Activated CD8-positive, alpha-beta memory T cell treated with anti-CD3 and anti-CD28 coated beads, Interleukin-2, amount 10 ng/mL, durations not matched to agents 7 days and 5 days (primary cell): ENCODE measurements around the gene POLR1D. TPM values are rescaled to one million over a fixed set of nuclear protein-coding genes. Genes with fewer than 3 reads are reported as not detected.

Source experiments
- ATAC-seq: fragments of 150-1000 bp; cut with Tn5 transposase; one replicate; pipeline ENCODE4 v1.10.0; 2021; ENCODE audit warnings: moderate library complexity
- CTCF ChIA-PET: fragments of 350-600 bp; sonication (Branson Sonifier 250); formaldehyde crosslinking; loops from one replicate; lab custom pipeline; 2021; ENCODE audit warnings: antibody characterized with exemption; lab: Charles Lee
- DNase-seq: peaks from one replicate; pipeline ENCODE4 v3.0.0-alpha.2; 2020
- H3K27ac Mint-ChIP-seq: one replicate; pipeline ENCODE4 v1.8.0; 2021; ENCODE audit warnings: mild to moderate bottlenecking, mixed read lengths
- H3K27me3 Mint-ChIP-seq: one replicate; pipeline ENCODE4 v1.8.0; 2021; ENCODE audit warnings: mixed read lengths
- H3K36me3 Mint-ChIP-seq: one replicate; pipeline ENCODE4 v1.8.0; 2021; ENCODE audit warnings: mild to moderate bottlenecking, mixed read lengths
- H3K4me1 Mint-ChIP-seq: one replicate; pipeline ENCODE4 v1.8.0; 2021; ENCODE audit warnings: mixed read lengths
- H3K4me3 Mint-ChIP-seq: one replicate; pipeline ENCODE4 v1.8.0; 2021; ENCODE audit warnings: mild to moderate bottlenecking, moderate library complexity, mixed read lengths
- H3K9me3 Mint-ChIP-seq: one replicate; pipeline ENCODE4 v1.8.0; 2022; ENCODE audit warnings: low read depth, mixed read lengths
- total RNA-seq, 2 experiments: library from RNA; stranded (reverse); gene quantifications; one replicate each; pipeline ENCODE4 v1.2.3, GENCODE V29; 2021

POLR1D gene
- total RNA-seq, 2 experiments from 2014 or later, result 99.7 to 108 TPM

DNA sequence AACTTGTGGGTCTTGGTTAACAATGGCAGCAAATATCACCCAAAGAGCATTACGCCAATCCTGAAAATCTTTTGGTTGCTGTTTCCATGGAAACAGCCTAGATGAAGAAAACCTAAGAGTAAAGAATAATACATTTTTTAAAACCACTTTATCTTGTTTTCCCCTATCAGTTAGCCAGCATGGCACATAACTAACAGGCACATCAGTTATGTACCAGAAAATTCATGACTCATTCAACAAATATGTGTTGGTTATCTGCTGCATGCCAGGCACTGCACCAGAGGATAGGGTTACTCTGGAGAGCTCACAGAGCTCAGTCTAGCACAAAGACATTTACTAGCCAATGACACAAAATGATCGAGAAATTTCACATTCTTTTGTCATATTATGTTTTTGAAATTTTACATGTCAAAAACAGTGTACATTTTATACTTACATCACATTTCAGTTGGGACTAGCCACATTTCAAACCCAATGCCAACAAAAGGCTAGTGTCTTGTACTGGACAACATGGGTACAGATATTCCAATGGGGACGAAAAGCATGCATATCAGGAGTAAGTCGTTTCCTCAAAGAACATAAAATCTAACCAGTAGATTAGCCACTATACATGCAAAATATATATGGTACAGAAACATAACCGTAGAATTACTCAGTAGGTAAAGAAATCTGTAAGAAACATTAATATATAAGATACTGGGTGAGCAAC is 21.7 kb upstream of the POLR1D start:
- Mint-ChIP-seq H3K27ac (no peak overlapping the region), H3K9me3 (no peaks in the 10 kb centered on the region), H3K36me3 (no peaks in the 10 kb centered on the region), H3K4me1 (no peaks in the 10 kb centered on the region), H3K27me3 (no peaks in the 10 kb centered on the region), H3K4me3 (no peak overlapping the region)
- DNase-seq (no peak), ATAC-seq (no peak)
- CTCF ChIA-PET, result no interaction called here

DNA sequence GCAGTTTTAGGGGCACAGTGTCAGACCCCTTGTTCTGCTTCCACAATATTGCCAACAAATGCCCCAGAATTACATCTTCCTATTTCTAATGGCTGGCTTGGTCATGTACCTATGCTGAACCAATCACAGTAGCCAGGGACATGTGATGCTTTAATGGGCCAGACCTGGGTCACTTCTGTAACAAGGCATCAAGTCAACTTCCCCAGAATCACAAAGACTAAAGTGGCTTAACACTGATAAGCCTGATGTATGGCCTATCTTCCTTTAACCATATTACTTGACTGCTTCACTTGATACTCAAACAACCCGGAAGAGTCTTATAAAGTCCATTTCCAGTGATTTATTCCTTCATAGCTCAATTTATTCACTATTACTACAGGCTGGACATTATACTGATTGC is 21.0 kb upstream of the POLR1D start:
- no peaks in the 10 kb centered on the region for H3K4me1 Mint-ChIP-seq
- no peak overlapping the region for H3K27ac Mint-ChIP-seq
- no peak for ATAC-seq
- no peak overlapping the region for H3K4me3 Mint-ChIP-seq
- no peak for DNase-seq
- H3K27me3 Mint-ChIP-seq, result no peaks in the 10 kb centered on the region
- H3K9me3 Mint-ChIP-seq, result no peaks in the 10 kb centered on the region
- no peaks in the 10 kb centered on the region for H3K36me3 Mint-ChIP-seq
- CTCF ChIA-PET, result no interaction called here

DNA sequence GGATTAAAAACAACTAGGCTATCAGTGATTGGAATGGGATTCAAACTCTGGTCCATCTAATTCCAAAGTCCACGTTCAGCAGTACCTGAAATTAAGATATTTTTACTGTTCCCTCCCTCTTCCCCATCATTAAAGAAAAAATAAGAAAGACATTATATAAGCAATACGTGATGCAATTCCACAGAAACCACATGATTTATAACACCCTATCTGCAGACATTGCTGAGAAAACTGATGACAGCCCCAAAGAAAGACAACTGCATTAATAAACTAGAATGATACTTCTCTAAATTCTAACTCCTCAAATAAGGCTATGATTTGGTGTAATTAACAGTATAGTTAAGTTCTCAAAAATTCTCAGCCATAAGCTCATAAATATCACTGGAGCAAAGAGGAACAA is 20.5 kb upstream of the POLR1D start:
- Mint-ChIP-seq H3K36me3 (no peaks in the 10 kb centered on the region), H3K4me1 (no peaks in the 10 kb centered on the region), H3K27me3 (no peaks in the 10 kb centered on the region), H3K27ac (no peak overlapping the region), H3K4me3 (no peak overlapping the region), H3K9me3 (no peaks in the 10 kb centered on the region)
- ATAC-seq (no peak), DNase-seq (no peak)
- CTCF ChIA-PET, result no interaction called here

DNA sequence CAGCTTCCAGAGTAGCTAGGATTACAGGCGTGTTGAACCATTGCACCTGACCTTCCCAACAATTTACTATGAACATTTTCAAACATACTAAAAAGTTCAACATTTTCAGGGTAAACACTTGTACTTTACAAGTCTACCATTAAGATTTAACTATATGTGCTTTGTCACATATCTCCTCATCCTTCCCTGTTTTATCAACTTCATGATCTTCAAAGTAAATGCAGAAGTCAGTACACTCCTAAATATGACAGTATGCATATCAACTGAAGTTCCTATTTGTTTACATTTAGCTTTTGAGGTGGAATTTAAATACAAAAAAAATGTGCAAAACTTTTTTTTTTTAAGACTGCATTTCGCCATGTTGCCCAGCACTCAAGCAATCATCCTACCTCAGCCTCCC is 19.9 kb upstream of the POLR1D start:
- no peak for ATAC-seq
- Mint-ChIP-seq H3K36me3 (no peaks in the 10 kb centered on the region), H3K4me3 (no peak overlapping the region), H3K27ac (no peak overlapping the region), H3K4me1 (peaks cover 2% of the 10 kb centered on the region), H3K9me3 (no peaks in the 10 kb centered on the region), H3K27me3 (no peaks in the 10 kb centered on the region)
- CTCF ChIA-PET, result interaction anchor here (0.9 kb wide), 1 partner anchor 73 kb away, joined by 3 read pairs; no protein-coding TSS in a partner anchor
- DNase-seq, result no peak

DNA sequence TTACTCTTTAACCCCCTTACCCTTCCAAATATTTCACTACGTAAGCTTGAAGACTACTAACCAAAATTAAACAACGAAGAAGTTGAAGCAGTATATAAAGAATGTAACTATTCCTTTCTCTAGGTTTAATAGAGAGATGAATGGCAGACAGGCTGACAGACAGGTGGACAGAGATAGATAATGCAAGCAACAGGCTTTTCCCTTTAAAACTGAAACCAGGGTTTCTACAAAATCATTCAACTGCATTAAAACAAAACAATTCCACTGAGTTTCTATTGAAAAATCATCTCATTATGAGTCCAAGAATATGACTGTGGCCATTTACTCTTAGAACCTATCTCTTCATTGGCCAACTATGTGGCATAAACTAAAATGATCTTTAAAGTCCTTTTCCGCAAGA is 16.6 kb upstream of the POLR1D start:
- Mint-ChIP-seq H3K9me3 (no peaks in the 10 kb centered on the region), H3K36me3 (no peaks in the 10 kb centered on the region), H3K27me3 (no peaks in the 10 kb centered on the region), H3K27ac (no peak overlapping the region), H3K4me1 (peaks cover 8% of the 10 kb centered on the region), H3K4me3 (no peak overlapping the region)
- CTCF ChIA-PET, result no interaction called here
- DNase-seq (no peak), ATAC-seq (no peak)

DNA sequence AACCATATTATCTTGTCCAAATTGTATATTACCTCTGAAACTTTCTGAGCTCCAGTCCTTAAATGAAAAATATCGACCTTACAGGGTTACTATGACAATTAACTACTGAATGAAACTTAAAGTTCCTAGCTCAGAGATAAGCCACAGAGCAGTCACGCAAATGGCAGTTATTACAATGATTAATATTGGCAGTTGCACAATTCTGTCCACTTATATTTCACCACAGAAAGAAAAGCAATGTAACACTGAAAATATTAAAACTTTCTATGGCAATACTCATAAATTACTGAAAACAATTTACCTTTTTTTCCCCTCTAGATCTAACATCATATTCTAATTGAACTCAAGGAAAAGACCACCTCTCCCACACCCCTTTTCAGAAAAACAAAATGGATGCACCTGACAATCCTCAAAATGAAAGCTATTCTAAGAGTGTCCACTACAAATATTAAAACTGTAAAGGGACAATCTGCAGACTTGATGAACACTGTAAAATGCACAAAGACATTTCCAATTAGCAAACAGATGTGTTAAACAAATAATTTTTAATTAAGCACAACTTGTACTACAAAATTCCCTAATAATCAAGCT is 16.0 kb upstream of the POLR1D start:
- H3K4me1 Mint-ChIP-seq, result peaks cover 8% of the 10 kb centered on the region
- no peak overlapping the region for H3K4me3 Mint-ChIP-seq
- DNase-seq, result no peak
- CTCF ChIA-PET, result no interaction called here
- no peaks in the 10 kb centered on the region for H3K27me3 Mint-ChIP-seq
- H3K9me3 Mint-ChIP-seq, result no peaks in the 10 kb centered on the region
- H3K36me3 Mint-ChIP-seq, result peaks cover 1% of the 10 kb centered on the region
- no peak for ATAC-seq
- H3K27ac Mint-ChIP-seq, result no peak overlapping the region

DNA sequence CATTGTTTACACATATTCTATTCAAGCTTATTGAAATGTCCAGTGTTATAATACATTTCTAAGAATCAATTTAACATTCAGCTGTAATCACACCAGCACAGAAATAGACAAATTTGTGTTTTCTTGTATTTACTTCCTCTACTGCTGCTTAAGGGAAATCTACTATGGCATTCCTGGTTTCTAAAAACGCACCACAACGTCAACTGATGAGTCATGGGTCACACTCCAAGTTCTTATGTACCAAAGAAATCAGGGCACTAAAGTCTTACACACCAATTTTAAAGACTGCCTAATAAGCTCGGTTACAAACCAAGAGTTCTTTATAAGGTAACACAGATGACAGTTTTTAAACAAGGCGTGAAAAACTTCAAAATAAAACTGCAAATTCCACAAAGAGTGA is 14.6 kb upstream of the POLR1D start:
- Mint-ChIP-seq H3K9me3 (no peaks in the 10 kb centered on the region), H3K4me3 (no peak overlapping the region), H3K4me1 (peaks cover 10% of the 10 kb centered on the region), H3K27me3 (no peaks in the 10 kb centered on the region), H3K36me3 (peaks cover 2% of the 10 kb centered on the region), H3K27ac (no peak overlapping the region)
- DNase-seq, result no peak
- CTCF ChIA-PET, result no interaction called here
- ATAC-seq, result no peak

DNA sequence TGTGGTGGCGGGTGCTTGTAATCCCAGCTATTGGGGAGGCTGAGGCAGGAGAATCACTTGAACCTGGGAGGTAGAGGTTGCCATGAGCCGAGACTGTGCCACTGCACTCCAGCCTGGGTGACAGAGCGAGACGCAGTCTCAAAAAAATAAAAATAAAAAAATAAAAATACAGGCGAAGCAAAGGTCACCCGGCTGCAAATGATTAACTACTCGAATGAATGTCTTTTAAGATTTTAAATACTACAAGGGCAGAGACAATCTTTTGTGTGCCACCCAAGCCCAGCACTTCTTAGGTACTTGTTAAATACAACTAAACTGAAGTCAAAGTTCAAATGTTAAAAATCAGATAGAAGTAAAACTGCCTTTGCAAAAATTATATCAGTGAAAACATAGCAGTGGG is 8.1 kb upstream of the POLR1D start:
- Mint-ChIP-seq H3K27ac (no peak overlapping the region), H3K27me3 (no peaks in the 10 kb centered on the region), H3K4me1 (peaks cover 11% of the 10 kb centered on the region), H3K9me3 (peaks cover 2% of the 10 kb centered on the region), H3K36me3 (peaks cover 15% of the 10 kb centered on the region), H3K4me3 (no peak overlapping the region)
- CTCF ChIA-PET, result no interaction called here
- ATAC-seq, result no peak
- no peak for DNase-seq

DNA sequence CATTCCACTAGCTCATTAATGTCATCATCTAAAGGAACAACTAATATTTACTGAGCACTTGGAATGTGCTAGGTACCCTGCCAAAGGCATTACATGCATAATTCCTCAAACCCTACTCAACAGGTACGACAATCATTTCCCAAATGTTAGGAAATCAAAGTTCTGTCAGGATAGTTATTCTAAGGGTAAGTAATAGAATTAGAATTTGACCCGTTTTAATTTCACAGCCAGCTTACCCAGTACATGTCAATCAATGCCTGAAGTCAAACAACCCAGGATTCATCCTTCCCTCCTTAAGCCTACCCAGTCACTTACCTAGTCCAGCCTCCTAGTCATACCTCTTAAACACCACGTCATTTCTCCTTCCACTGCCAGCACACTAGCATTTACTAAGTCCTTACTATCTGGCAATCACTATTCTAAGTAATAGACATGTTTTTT is 3.8 kb upstream of the POLR1D start:
- ATAC-seq, result no peak
- Mint-ChIP-seq H3K36me3 (peaks cover 15% of the 10 kb centered on the region), H3K4me3 (no peak overlapping the region), H3K27ac (no peak overlapping the region), H3K27me3 (no peaks in the 10 kb centered on the region), H3K4me1 (peaks cover 26% of the 10 kb centered on the region), H3K9me3 (peaks cover 2% of the 10 kb centered on the region)
- CTCF ChIA-PET, result no interaction called here
- no peak for DNase-seq

DNA sequence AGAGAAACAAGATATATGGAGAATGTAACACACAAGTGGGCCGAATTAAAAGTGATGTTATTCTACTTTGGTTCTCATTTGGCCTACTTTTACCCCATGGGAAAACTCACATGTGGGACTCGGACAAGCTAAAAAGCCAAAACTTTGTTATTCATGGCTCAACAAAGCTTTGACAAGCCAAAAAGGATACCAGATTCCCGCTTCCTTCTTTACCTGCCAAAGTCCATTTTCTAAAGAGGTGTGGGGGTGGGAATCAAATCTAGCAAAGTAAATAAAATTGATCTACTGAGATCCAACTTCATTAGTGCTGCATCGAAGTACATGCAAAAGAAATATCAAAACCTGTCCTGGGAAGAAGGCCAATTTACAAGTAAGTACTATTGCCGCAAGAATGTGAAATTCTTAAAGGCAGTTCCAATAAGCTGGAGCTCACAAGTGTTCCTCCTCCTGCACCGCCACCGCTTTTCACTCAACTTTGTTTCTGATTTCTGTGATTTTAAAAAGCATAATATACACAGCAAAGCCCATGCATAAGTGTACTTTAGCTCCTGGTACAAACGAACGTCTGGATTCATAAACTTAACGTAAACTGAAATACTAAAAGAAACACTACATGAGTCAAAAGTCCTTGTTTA is 2.5 kb upstream of the POLR1D start:
- Mint-ChIP-seq H3K4me1 (peaks cover 39% of the 10 kb centered on the region), H3K9me3 (peaks cover 2% of the 10 kb centered on the region), H3K27ac (peak overlapping the region; percentile 84), H3K4me3 (peak overlapping the region; percentile 91), H3K36me3 (peaks cover 24% of the 10 kb centered on the region), H3K27me3 (no peaks in the 10 kb centered on the region)
- DNase-seq, result no peak
- ATAC-seq, result no peak
- CTCF ChIA-PET, result interaction anchor here (0.7 to 1.8 kb wide), 6 partner anchors 27 to 174 kb away, joined by 3 to 4 read pairs (median 3); no protein-coding TSS in a partner anchor

DNA sequence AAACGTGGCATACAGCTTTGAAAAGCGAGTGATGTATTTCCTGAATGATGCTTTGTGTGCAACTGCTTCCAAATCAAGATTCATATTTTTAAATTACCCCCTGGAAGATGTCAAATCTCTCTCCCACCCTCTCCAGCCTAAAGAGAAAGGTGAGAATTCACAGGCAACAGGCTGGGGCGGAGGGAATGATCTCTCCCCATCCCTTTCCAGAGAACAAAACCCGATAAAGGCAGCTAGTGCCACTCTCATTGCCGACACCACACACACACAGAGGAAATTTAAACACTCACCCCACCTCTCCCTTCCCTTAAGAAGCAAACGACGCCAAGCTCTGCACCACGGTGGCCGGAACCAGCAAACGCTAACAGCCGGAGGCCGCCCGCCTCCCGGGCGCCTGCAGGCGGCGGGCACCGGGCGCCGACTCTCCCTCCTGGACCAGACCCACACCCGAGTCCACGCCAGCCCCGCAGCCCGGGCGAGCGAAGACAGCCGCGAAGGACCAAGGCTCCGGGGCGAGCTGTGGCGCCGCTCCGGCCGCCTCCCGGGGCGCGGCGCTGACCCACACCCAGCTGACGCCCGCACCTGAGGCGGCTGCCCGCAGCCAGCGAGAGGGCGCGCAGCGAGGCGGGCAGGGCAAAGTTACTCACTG is 1.8 kb upstream of the POLR1D start:
- peaks cover 43% of the 10 kb centered on the region for H3K4me1 Mint-ChIP-seq
- H3K9me3 Mint-ChIP-seq, result no peaks in the 10 kb centered on the region
- ATAC-seq (peak; percentile 37), DNase-seq (peak; percentile 59)
- H3K27ac Mint-ChIP-seq, result peak overlapping the region; percentile 84
- H3K27me3 Mint-ChIP-seq, result no peaks in the 10 kb centered on the region
- peak overlapping the region; percentile 91 for H3K4me3 Mint-ChIP-seq
- CTCF ChIA-PET, result interaction anchor here (0.7 to 1.8 kb wide), 9 partner anchors 17 to 258 kb away, joined by 3 to 4 read pairs (median 3); no protein-coding TSS in a partner anchor
- peaks cover 22% of the 10 kb centered on the region for H3K36me3 Mint-ChIP-seq

DNA sequence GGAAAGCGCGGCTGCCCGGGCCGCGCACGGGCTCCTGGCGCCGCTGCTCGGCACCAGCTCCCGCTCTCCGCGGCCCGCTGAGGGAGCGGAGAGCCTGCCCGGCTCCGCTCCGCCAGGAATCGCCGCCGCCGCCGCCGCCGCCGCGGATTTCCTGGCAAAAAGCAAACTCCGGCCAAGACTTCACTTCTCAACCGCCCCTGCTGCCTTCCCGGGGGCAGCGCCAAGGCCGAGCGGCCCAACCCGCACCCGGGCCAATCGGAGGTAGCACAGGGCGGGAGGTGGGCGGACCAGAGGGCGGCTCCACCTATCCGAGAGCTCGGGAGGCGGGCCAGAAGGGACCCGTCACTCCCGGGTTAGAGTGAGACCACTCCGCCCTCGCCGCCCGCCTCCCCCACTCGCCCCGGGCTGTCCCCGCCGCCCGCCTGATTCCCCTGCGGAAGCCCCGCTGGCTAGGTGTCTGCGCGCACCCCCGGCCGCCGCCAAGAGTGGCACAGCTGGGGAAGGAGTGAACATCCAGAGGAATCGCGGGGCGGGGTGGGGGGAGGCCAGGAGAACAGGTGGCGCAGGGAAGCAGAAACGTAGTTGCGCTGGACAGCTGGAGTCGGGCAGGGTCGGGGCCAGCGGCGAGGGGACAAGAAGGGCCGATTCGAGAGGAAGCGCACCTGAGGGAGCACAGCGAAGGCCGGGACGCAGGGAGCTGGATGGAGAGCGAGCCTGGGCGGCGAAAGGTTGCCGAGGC is 1.1 kb upstream of the POLR1D start, which contains the start of gene LNX2:
TSS of gene LNX2 (minus strand) at position 153 of the 739 bp plus-strand sequence. CDS start 38,826 bp downstream, outside the sequence.
- ATAC-seq (peak; percentile 91), DNase-seq (peak; percentile 98)
- peaks cover 27% of the 10 kb centered on the region for H3K36me3 Mint-ChIP-seq
- H3K4me3 Mint-ChIP-seq, result peak within 1 kb of the TSS; percentile 91
- no peaks in the 10 kb centered on the region for H3K9me3 Mint-ChIP-seq
- CTCF ChIA-PET, result interaction anchor here (0.7 to 1.8 kb wide), 12 partner anchors 12 to 259 kb away, joined by 3 to 6 read pairs (median 3); no protein-coding TSS in a partner anchor
- H3K27me3 Mint-ChIP-seq, result no peaks in the 10 kb centered on the region
- peaks cover 49% of the 10 kb centered on the region for H3K4me1 Mint-ChIP-seq
- peak within 1 kb of the TSS; percentile 97 for H3K27ac Mint-ChIP-seq

DNA sequence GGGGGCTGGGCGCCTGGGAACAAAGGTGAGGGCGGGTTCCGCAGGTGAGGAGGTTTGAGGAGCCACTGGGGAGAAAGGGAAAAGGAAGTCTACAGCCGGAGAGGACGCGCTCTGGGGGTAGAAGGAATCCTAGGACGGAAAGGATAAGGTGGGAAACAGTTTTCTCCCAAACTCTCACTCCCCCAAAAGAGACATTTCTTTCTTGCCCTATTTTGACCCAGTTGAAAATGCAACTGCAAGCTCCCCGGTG is 651 bp upstream of the POLR1D start:
- ATAC-seq, result no peak
- CTCF ChIA-PET, result interaction anchor here (0.7 to 2.0 kb wide), 9 partner anchors 11 to 259 kb away, joined by 3 to 6 read pairs (median 3); no protein-coding TSS in a partner anchor

More for the DNA sequence above, 651 bp upstream of the POLR1D start:
- Mint-ChIP-seq H3K27ac (peak overlapping the region; percentile 97), H3K9me3 (no peaks in the 10 kb centered on the region), H3K27me3 (no peaks in the 10 kb centered on the region), H3K36me3 (peaks cover 27% of the 10 kb centered on the region), H3K4me1 (peaks cover 54% of the 10 kb centered on the region), H3K4me3 (peak overlapping the region; percentile 91)
- no peak for DNase-seq
